Ectodermal cell (in vitro differentiated cells): ENCODE data around the gene CAMK1.

Experiments
- H3K27ac ChIP-seq: 2 replicates; pipeline ENCODE4 v1.7.0; 2013; ENCODE audit warnings: mild to moderate bottlenecking, low read depth, low read length; ENCODE audit not compliant: insufficient read depth, poor library complexity, severe bottlenecking
- H3K27me3 ChIP-seq: 2 replicates; pipeline ENCODE4 v1.7.0; 2013; ENCODE audit warnings: mild to moderate bottlenecking, low read length; ENCODE audit not compliant: insufficient read depth, control insufficient read depth, poor library complexity, severe bottlenecking
- H3K36me3 ChIP-seq: one replicate; pipeline ENCODE4 v1.7.0; 2013; ENCODE audit warnings: low read length; ENCODE audit not compliant: control insufficient read depth, insufficient read depth
- H3K4me1 ChIP-seq: one replicate; pipeline ENCODE4 v1.7.0; 2013; ENCODE audit warnings: low read length; ENCODE audit not compliant: control insufficient read depth, insufficient read depth
- H3K4me3 ChIP-seq: 2 replicates; pipeline ENCODE4 v1.7.0; 2013; ENCODE audit warnings: low read depth, low read length, control low read depth; ENCODE audit not compliant: insufficient read depth
- H3K9me3 ChIP-seq: 2 replicates; pipeline ENCODE4 v1.7.0; 2013; ENCODE audit warnings: mild to moderate bottlenecking, low read length, moderate library complexity; ENCODE audit not compliant: control insufficient read depth
- WGBS, 2 experiments: methylation state at CpG; one replicate each; pipeline ENCODE4 v1.1.7; 2013; ENCODE audit warnings: missing lambda C conversion rate in 2 of 2; 5-methylcytosine and 5-hydroxymethylcytosine counted together

The CAMK1 gene

DNA sequence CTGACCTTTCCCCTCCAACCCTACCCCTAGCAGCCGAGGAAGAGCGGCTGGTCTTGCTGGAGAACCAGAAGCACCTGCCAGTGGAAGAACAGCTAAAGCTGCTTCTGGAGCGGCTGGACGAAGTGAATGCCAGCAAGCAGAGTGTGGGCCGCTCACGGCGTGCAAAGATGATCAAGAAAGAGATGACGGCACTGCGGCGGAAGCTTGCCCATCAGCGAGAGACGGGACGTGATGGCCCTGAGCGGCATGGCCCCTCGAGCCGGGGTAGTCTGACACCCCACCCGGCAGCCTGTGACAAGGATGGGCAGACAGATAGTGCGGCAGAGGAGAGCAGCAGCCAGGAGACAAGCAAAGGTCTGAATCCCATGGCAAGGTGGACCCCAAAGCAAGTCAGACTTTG lies 26.2 kb downstream of the CAMK1 start:
- peaks cover 79% of the 10 kb centered on the region for H3K36me3 ChIP-seq

DNA sequence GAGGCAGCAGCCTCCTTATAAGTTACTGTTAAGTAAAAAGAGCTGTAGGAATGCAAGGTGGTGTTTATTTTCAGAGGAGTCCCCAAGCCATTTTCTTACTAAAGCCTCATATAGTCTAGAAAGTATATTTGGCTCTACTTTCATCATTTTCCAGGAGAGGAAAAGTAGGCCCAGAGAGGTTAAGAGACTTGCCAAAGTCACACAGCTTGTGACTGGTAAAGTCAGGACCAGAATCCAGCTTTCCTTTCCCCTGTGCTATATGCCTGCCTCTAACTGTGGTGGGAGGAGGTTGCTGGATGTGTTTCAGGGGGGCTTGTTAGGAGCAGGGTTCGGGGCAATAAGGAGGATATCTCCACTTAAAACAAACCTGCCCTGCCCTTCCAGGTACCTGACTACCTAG lies 27.2 kb downstream of the CAMK1 start:
- WGBS, 2 experiments: 93% methylated on average over 1 of the region's 1 CpG; no CpG with 5 or more reads in 1 of the 2 experiments
- no peaks in the 10 kb centered on the region for H3K9me3 ChIP-seq
- H3K27ac ChIP-seq: no peak overlapping the region
- H3K36me3 ChIP-seq: peaks cover 86% of the 10 kb centered on the region
- no peaks in the 10 kb centered on the region for H3K4me1 ChIP-seq
- no peak overlapping the region for H3K4me3 ChIP-seq
- no peaks in the 10 kb centered on the region for H3K27me3 ChIP-seq

More for the DNA sequence above, 26.2 kb downstream of the CAMK1 start:
- H3K4me3 ChIP-seq: no peak overlapping the region
- no peaks in the 10 kb centered on the region for H3K27me3 ChIP-seq
- 95 to 97% methylated on average over 18 of the region's 18 CpGs for WGBS, 2 experiments
- H3K4me1 ChIP-seq: no peaks in the 10 kb centered on the region
- no peak overlapping the region for H3K27ac ChIP-seq
- no peaks in the 10 kb centered on the region for H3K9me3 ChIP-seq

DNA sequence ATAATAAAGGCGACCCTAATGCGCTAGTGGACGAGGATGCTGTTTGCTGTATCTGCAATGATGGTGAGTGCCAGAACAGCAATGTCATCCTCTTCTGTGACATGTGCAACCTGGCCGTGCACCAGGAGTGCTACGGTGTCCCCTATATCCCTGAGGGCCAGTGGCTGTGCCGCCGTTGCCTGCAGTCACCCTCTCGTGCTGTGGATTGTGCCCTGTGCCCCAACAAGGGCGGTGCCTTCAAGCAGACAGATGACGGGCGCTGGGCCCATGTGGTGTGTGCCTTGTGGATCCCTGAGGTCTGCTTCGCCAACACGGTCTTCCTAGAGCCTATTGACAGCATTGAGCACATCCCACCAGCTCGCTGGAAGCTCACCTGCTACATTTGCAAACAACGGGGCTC lies 30.6 kb downstream of the CAMK1 start:
- H3K9me3 ChIP-seq: no peaks in the 10 kb centered on the region
- WGBS, 2 experiments: 95 to 96% methylated on average over 15 of the region's 15 CpGs

DNA sequence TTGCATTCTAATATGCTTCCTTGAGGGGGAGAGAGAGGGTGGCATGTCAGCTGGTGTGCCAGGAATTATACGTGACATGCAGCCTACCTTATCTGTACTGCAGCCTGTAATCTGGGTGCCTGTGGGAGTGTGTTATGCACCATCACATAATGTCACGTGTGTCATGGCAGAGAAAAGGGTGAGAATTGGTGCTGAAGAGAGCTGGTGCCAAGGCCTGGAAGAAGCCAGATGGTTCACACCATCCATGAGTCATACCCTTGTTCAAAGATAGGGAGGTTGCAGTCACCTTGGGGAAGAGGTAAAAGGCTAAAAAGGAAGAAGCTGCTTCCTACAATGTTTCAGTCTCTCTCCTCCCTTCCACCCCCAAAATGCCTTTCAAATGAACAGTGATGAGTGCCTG lies 32.9 kb downstream of the CAMK1 start:
- Histone ChIP-seq H3K4me3 (no peak overlapping the region), H3K27me3 (no peaks in the 10 kb centered on the region), H3K9me3 (no peaks in the 10 kb centered on the region), H3K27ac (no peak overlapping the region), H3K4me1 (peaks cover 9% of the 10 kb centered on the region), H3K36me3 (peaks cover 58% of the 10 kb centered on the region)
- WGBS, 2 experiments: 92 to 98% methylated on average over 2 of the region's 2 CpGs

More for the DNA sequence above, 30.6 kb downstream of the CAMK1 start:
- no peak overlapping the region for H3K4me3 ChIP-seq
- no peaks in the 10 kb centered on the region for H3K27me3 ChIP-seq
- peaks cover 78% of the 10 kb centered on the region for H3K36me3 ChIP-seq
- H3K4me1 ChIP-seq: no peaks in the 10 kb centered on the region
- H3K27ac ChIP-seq: no peak overlapping the region

DNA sequence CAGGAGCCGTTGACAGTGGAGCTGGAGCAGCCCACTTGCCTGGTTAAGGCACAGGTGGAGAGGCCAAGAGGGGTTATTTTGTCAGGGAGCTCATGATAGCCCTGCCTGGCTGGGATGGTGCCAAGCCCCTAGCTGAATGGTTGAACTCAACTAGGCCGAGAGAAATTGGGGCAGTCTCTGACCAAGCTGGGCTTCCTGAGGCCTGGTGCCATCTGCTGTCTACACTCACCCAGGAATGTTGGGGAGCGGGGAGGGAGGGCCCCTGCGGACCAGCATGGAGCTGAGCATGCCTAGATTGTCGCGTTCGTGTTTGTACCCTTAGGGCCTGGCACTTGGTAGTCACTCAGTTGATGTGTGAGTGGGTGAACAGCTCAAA lies 37.0 kb downstream of the CAMK1 start:
- Histone ChIP-seq H3K27me3 (no peaks in the 10 kb centered on the region), H3K4me1 (peaks cover 9% of the 10 kb centered on the region), H3K36me3 (peaks cover 21% of the 10 kb centered on the region), H3K9me3 (no peaks in the 10 kb centered on the region), H3K4me3 (peak overlapping the region; percentile 94), H3K27ac (no peak overlapping the region)
- WGBS, 2 experiments: 78% methylated on average over 7 of the region's 7 CpGs

DNA sequence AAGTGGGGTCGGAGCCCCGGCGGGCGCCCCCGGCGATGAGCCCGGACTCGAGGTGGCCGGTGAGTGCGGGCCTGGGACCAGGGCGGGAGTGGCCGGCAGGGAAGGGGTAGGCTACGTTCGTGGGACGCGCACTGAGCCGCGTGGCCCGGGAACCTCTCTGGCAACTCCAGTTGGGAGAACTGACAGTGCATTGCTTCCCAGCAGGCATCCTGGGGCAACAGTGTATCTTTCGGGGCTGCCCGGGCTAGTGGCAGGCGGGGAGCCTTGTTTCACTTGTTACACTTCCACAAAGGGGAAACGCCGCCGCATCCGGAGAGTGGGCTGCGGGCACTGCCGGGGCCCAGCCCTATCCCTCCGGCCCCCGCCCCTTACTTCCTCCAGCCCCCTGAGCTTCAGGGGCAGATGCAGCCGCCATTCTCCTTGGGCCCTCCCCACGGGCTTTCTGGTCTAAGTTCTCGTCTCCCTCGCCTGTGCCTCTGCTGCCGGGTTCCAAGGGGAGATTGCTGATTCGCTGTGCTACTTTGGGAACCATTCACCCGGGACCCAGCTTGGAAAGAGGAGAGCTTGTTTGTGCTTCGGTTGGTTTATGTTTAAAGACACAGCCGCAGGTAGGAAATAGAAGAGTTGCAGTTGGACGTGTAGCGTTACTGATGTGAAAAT lies 37.5 kb downstream of the CAMK1 start:
- Histone ChIP-seq H3K36me3 (peaks cover 16% of the 10 kb centered on the region), H3K4me1 (peaks cover 9% of the 10 kb centered on the region), H3K27ac (peak overlapping the region; percentile 98), H3K27me3 (no peaks in the 10 kb centered on the region), H3K9me3 (no peaks in the 10 kb centered on the region), H3K4me3 (peak overlapping the region; percentile 94)
- WGBS, 2 experiments: 6 to 7% methylated on average over 41 of the region's 41 CpGs

DNA sequence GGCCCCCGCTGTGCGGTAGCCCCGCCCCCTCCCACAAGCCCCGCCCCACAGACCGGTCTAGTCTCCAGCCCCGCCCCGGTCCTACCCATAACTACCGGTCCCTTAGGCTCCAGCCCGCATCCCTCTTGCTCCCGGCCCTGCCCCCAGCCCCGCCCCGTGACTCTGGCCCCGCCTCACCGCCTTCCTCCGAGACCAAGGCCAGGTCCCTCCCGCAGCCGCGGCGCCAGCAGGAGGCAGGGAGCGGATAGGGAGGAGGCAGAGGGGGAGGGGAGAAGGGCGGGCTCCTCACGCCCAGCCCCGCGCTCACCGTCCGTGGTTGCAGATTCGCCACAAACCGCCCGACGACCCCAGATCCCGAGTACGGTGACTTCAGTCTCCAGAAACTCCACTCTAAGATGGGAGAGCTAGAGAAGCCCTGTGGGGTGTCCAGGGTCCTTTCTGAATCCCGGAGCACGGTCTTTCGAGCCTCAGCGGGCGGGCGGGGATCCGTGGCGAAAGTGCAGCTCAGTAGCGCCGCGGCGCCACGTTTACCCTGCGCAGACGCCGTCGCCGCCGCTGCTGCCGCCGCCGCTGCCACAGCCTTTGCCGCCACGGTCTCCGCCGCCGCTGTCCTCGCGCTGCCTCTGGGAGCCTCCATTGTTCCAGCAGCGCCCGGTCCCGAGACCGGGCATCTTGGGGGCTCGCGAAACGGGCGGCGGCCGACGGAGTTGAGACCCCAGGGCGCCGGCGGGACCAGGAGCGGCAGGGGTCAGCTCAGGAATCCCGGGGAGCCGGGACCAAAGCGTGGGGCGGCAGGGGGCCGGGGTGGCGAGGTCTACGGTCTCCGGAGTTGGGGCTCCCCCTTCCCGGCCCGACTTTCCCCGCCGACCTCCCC lies 38.3 kb downstream of the CAMK1 start, which contains the start of gene BRPF1:
Gene BRPF1, plus strand, starts transcription at position 530 of the 874 bp plus-strand sequence. CDS start 2,406 bp downstream, outside the sequence.
- WGBS, 2 experiments: 0% methylated on average over 88 of the region's 88 CpGs
- H3K4me1 ChIP-seq: peaks cover 9% of the 10 kb centered on the region
- peaks cover 12% of the 10 kb centered on the region for H3K36me3 ChIP-seq
- H3K9me3 ChIP-seq: no peaks in the 10 kb centered on the region
- peak within 1 kb of the TSS; percentile 98 for H3K27ac ChIP-seq
- peak within 1 kb of the TSS; percentile 94 for H3K4me3 ChIP-seq
- no peaks in the 10 kb centered on the region for H3K27me3 ChIP-seq

DNA sequence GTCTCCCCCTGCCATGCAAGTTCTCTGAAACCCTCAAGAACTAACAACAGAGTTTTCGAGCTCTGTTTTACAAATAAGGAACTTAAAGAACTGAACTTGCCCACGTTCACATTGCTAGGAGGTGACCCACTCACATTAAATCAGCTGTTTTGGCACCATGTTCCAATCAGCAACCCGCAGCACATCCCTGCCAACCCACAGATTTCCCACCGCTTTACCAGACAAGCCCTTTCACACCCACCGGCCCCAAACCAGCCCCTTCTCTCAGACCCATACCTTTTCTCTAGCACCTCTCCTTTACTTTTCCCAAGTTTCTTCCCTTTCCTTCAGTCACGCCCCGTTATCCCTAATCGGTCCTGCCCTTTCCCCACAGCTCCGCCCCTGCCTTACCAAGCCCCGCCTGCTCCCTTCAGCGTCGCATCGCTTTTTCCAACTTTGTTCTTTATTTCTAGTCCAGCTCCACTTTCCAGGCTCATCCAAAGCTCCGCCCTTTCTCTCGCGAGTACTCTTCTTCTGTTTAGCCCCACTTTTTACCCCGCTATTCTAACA lies 39.0 kb downstream of the CAMK1 start:
- Histone ChIP-seq H3K4me1 (peaks cover 9% of the 10 kb centered on the region), H3K9me3 (no peaks in the 10 kb centered on the region), H3K36me3 (peaks cover 8% of the 10 kb centered on the region), H3K27ac (no peak overlapping the region), H3K27me3 (no peaks in the 10 kb centered on the region), H3K4me3 (peak overlapping the region; percentile 94)
- WGBS, 2 experiments: 5% methylated on average over 16 of the region's 17 CpGs

DNA sequence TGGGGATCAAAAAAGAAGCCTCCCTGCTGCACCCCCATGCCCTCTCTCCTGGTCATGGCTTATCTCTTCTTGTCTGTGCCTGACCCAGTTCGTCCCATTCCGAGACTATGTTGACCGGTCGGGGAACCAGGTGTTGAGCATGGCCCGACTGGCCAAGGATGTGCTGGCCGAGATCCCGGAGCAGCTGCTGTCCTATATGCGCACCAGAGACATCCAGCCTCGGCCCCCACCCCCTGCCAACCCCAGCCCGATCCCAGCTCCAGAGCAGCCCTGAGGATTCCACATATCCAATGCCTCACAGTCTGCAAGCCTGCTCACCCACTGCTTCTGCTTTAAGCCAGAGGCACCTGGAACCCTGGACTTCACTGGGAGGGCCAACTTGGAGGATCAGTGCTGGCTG lies 40.3 kb downstream of the CAMK1 start:
- WGBS, 2 experiments: 90 to 91% methylated on average over 10 of the region's 10 CpGs
- Histone ChIP-seq H3K36me3 (peaks cover 3% of the 10 kb centered on the region), H3K27me3 (no peaks in the 10 kb centered on the region), H3K27ac (no peak overlapping the region), H3K4me3 (no peak overlapping the region), H3K9me3 (no peaks in the 10 kb centered on the region), H3K4me1 (peaks cover 9% of the 10 kb centered on the region)

DNA sequence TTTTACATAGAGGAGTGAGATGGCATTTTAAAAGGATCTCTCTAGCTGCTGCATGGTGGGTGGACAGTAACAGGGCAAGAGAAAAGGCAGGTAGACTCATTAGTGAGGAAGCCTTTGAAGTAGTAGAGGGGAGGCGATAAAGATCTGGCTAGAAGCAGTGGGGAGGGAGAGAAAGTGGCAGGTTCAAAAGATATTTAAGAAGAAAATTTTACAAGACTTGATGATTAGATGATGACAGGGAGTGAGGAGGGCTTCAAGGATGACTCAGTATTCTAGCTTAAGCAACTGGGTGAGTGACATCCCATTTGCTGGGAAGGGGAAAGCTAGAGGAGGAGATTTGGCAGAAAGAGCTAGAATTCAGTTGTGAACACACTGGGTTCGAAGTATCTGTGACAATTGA lies 42.0 kb downstream of the CAMK1 start:
- H3K27ac ChIP-seq: no peak overlapping the region
- no peaks in the 10 kb centered on the region for H3K9me3 ChIP-seq
- no peak overlapping the region for H3K4me3 ChIP-seq
- WGBS, 2 experiments: 89 to 91% methylated on average over 2 of the region's 2 CpGs
- H3K4me1 ChIP-seq: peaks cover 5% of the 10 kb centered on the region
- no peaks in the 10 kb centered on the region for H3K27me3 ChIP-seq
- no peaks in the 10 kb centered on the region for H3K36me3 ChIP-seq
